Right lung (tissue), 5 donors: ENCODE data around the gene HEXIM2. TPM values are rescaled to one million over a fixed set of nuclear protein-coding genes. Genes with fewer than 3 reads are reported as not detected.

Experiments used
- DNase-seq, 2 donors: peaks; one replicate each; pipeline ENCODE4 v3.0.0-alpha.2; 2013
- polyA plus RNA-seq, 5 donors: library from polyadenylated mRNA; unstranded; fragments of 120-200 nt; gene quantifications; one replicate each; pipeline versions ENCODE4 v1.2.1 to v1.2.3, GENCODE V29; 2013; ENCODE audit warnings: inconsistent platforms in 1 of 5, low replicate concordance in 1 of 5; ENCODE audit not compliant: insufficient read length in 5 of 5, insufficient read depth in 1 of 5

The HEXIM2 gene
- polyA plus RNA-seq, 5 donors, result 8.0 to 11.1 (median 10.7) TPM

GRCh38 chr17:45218895-45219661 is 57.4 kb downstream of the HEXIM2 start:
- DNase-seq, result peak; percentile 60 to 78

Other genes with a start within 250 kb of the HEXIM2 start
- gene GFAP, start 246.4 kb upstream of the HEXIM2 start, polyA plus RNA-seq, result under 1 TPM; 0.19 to 0.95 (median 0.58) TPM
- gene KIF18B, start 214.1 kb upstream of the HEXIM2 start, polyA plus RNA-seq, result 10 to 100 TPM; 10.8 to 22.9 (median 14.5) TPM
- gene C1QL1, start 193.6 kb upstream of the HEXIM2 start, polyA plus RNA-seq, result 1 to 10 TPM; 1.5 to 4.7 (median 2.4) TPM
- gene DCAKD, start 110.2 kb upstream of the HEXIM2 start, polyA plus RNA-seq, result 10 to 100 TPM; 37.3 to 54.2 (median 48.5) TPM
- gene NMT1, start 100.6 kb upstream of the HEXIM2 start, polyA plus RNA-seq, result 10 to 100 TPM; 58.8 to 74.3 (median 63.0) TPM
- 10 to 100 TPM; 12.0 to 26.9 (median 13.4) TPM for gene PLCD3, start 29.4 kb upstream of the HEXIM2 start, polyA plus RNA-seq
- gene ACBD4, start 26.2 kb upstream of the HEXIM2 start, polyA plus RNA-seq, result 10 to 100 TPM; 12.1 to 17.6 (median 15.5) TPM
- gene HEXIM1, start 13.4 kb upstream of the HEXIM2 start, polyA plus RNA-seq, result 10 to 100 TPM; 31.6 to 39.4 (median 37.0) TPM
- gene FMNL1, start 60.0 kb downstream of the HEXIM2 start, polyA plus RNA-seq, result 1 to 10 TPM; 5.3 to 8.2 (median 6.9) TPM
- under 1 TPM; 0.23 to 0.45 (median 0.31) TPM for gene SPATA32, start 100.2 kb downstream of the HEXIM2 start, polyA plus RNA-seq
- 1 to 10 TPM; 5.4 to 7.8 (median 6.8) TPM for gene MAP3K14, start 155.1 kb downstream of the HEXIM2 start, polyA plus RNA-seq